GM23338 (cell line): Measurements from ENCODE around the gene OSBPL3. TPM values are rescaled to one million over a fixed set of nuclear protein-coding genes. Genes with fewer than 3 reads are reported as not detected.

Source experiments
- ATAC-seq: fragments of 200-7000 bp; cut with Tn5 transposase; 3 replicates; pipeline ENCODE4 v1.9.1; 2020
- DNase-seq: peaks from one replicate; pipeline ENCODE4 v3.0.0-alpha.2; 2015; ENCODE audit warnings: low spot score
- H2AFZ ChIP-seq: fragments of 200-600 bp; sonication (generic); 2 replicates; pipeline ENCODE4 v1.8.0; 2016; ENCODE audit warnings: antibody characterized with exemption, mild to moderate bottlenecking, moderate library complexity
- H3F3A ChIP-seq: fragments of 200-600 bp; sonication (generic); replicated peaks from 2 replicates; pipeline ENCODE4 v1.8.0; 2017; ENCODE audit warnings: antibody characterized with exemption, mixed run types, low read depth
- H3K27ac ChIP-seq: fragments of 200-600 bp; sonication (generic); 2 replicates; pipeline ENCODE4 v1.6.1; 2016; ENCODE audit warnings: low read depth
- H3K27me3 ChIP-seq: fragments of 200-600 bp; sonication (generic); 2 replicates; pipeline ENCODE4 v1.8.0; 2016; ENCODE audit warnings: mild to moderate bottlenecking, mixed run types, moderate library complexity; ENCODE audit not compliant: insufficient read depth
- H3K36me3 ChIP-seq: fragments of 200-600 bp; sonication (generic); 2 replicates; pipeline ENCODE4 v1.8.0; 2016; ENCODE audit warnings: mild to moderate bottlenecking; ENCODE audit not compliant: insufficient read depth
- H3K4me1 ChIP-seq: fragments of 200-600 bp; sonication (generic); 2 replicates; pipeline ENCODE4 v1.8.0; 2016; ENCODE audit warnings: mild to moderate bottlenecking, moderate library complexity; ENCODE audit not compliant: insufficient read depth
- H3K4me2 ChIP-seq: fragments of 200-600 bp; sonication (generic); 2 replicates; pipeline ENCODE4 v1.7.1; 2017; ENCODE audit warnings: mixed run types
- H3K4me3 ChIP-seq: fragments of 200-600 bp; sonication (generic); 2 replicates; pipeline ENCODE4 v1.6.1; 2016; ENCODE audit warnings: mixed run types
- H3K79me2 ChIP-seq: fragments of 200-600 bp; sonication (generic); replicated peaks from 2 replicates; pipeline ENCODE4 v1.8.0; 2017; ENCODE audit warnings: mild to moderate bottlenecking; ENCODE audit not compliant: insufficient read depth
- H3K9me2 ChIP-seq: fragments of 200-600 bp; sonication (generic); 2 replicates; pipeline ENCODE4 v1.8.0; 2017; ENCODE audit not compliant: insufficient read depth
- H4K20me1 ChIP-seq: fragments of 200-600 bp; sonication (generic); replicated peaks from 2 replicates; pipeline ENCODE4 v1.8.0; 2017; ENCODE audit warnings: mild to moderate bottlenecking; ENCODE audit not compliant: insufficient read depth
- H3K27ac Mint-ChIP-seq: 2 replicates; pipeline ENCODE4 v1.8.0; 2020; ENCODE audit warnings: inconsistent platforms, mild to moderate bottlenecking, moderate library complexity, mixed read lengths
- H3K27me3 Mint-ChIP-seq: 3 replicates; pipeline ENCODE4 v1.8.0; 2022; ENCODE audit warnings: low read depth, mild to moderate bottlenecking, moderate library complexity, mixed read lengths, inconsistent platforms; ENCODE audit not compliant: insufficient read depth, poor library complexity
- H3K36me3 Mint-ChIP-seq: 3 replicates; pipeline ENCODE4 v1.8.0; 2021; ENCODE audit warnings: low read depth, mild to moderate bottlenecking, inconsistent platforms, moderate library complexity, mixed read lengths
- H3K4me1 Mint-ChIP-seq: 3 replicates; pipeline ENCODE4 v1.8.0; 2020; ENCODE audit warnings: mild to moderate bottlenecking, inconsistent platforms, mixed read lengths
- H3K4me3 Mint-ChIP-seq: 3 replicates; pipeline ENCODE4 v1.8.0; 2021; ENCODE audit warnings: moderate library complexity, mild to moderate bottlenecking, inconsistent platforms, mixed read lengths
- H3K9me3 Mint-ChIP-seq: 3 replicates; pipeline ENCODE4 v1.8.0; 2020; ENCODE audit warnings: moderate library complexity, mild to moderate bottlenecking, inconsistent platforms, mixed read lengths
- CREB1 ChIP-seq: fragments of 250-450 bp; sonication (Bioruptor Pico); IDR thresholded peaks from 2 replicates; pipeline ENCODE4 v1.5.0; 2020; ENCODE audit warnings: low read depth, mild to moderate bottlenecking, moderate library complexity
- EZH2 ChIP-seq: fragments of 200-600 bp; sonication (generic); IDR thresholded peaks from one replicate; pipeline ENCODE4 v1.8.0; 2017; ENCODE audit warnings: antibody characterized with exemption, mild to moderate bottlenecking, low read depth; ENCODE audit not compliant: unreplicated experiment
- EZH2phosphoT487 ChIP-seq: fragments of 200-600 bp; sonication (generic); IDR thresholded peaks from one replicate; pipeline ENCODE4 v1.8.1; 2018; ENCODE audit warnings: antibody characterized with exemption; ENCODE audit not compliant: unreplicated experiment
- JUNB ChIP-seq: IDR thresholded peaks from one replicate; pipeline ENCODE4 v1.6.1; 2016; ENCODE audit warnings: antibody characterized with exemption; ENCODE audit not compliant: unreplicated experiment
- POLR2AphosphoS5 ChIP-seq: IDR thresholded peaks from 2 replicates; pipeline ENCODE4 v1.6.1; 2016; ENCODE audit warnings: antibody characterized with exemption, low read depth
- STAT1 ChIP-seq: IDR thresholded peaks from one replicate; pipeline ENCODE4 v1.6.1; 2016; ENCODE audit warnings: antibody characterized with exemption; ENCODE audit not compliant: unreplicated experiment
- ZNF114 ChIP-seq: fragments of 250-450 bp; sonication (Bioruptor Pico); IDR thresholded peaks from 2 replicates; pipeline ENCODE4 v1.5.0; 2020; ENCODE audit warnings: mild to moderate bottlenecking, moderate library complexity
- ZNF331 ChIP-seq: fragments of 250-450 bp; sonication (Bioruptor Pico); IDR thresholded peaks from 2 replicates; pipeline ENCODE4 v1.5.0; 2020; ENCODE audit warnings: low read depth, mild to moderate bottlenecking, moderate library complexity
- polyA plus RNA-seq: library from polyadenylated mRNA; unstranded; fragments of >200 nt; fragmentation: Nextera tagmentation; extraction: Ambion mirVana; gene quantifications from 2 replicates; pipeline ENCODE4 v1.2.1, GENCODE V29; 2016
- total RNA-seq: library from RNA; depleted of rRNA; stranded (reverse); fragments of >200 nt; shearing (Covaris generic); gene quantifications from 2 replicates; pipeline ENCODE4 v1.2.3, GENCODE V29; 2014
- TF ChIP-seq, protein P1 (sequence below): IDR thresholded peaks from one replicate; pipeline ENCODE4 v1.6.1; 2018; ENCODE audit warnings: antibody characterized with exemption; ENCODE audit not compliant: unreplicated experiment
- TF ChIP-seq, protein P2 (sequence below): fragments of 250-450 bp; sonication (Bioruptor Pico); IDR thresholded peaks from 2 replicates; pipeline ENCODE4 v1.5.0; 2020; ENCODE audit warnings: mild to moderate bottlenecking, moderate library complexity
- TF ChIP-seq, protein P3 (sequence below): IDR thresholded peaks from 2 replicates; pipeline ENCODE4 v1.6.1; 2016; ENCODE audit warnings: antibody characterized with exemption

The OSBPL3 gene
- total and polyA plus RNA-seq, 2 experiments from 2014 or later = 7.2 to 15.7 TPM

DNA sequence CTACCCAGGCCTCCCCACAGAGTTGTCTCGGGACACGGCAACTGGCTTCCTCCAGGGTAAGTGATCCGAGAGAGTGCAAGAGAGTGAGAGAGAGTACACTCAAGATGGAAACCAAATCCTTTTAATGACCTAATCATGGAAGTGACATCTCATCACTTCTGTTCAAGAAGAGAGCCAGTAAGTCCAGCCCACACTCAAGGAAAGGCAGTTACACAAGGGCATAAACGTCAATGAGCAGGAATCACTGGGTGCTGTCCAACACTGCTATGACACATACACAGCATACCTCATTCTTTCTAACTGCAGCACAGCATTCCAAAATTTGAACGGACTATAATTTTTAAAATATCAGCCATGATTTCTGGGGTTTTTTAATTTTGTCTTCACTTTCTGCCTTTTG is 29.3 kb upstream of the OSBPL3 start (continued):
- TF ChIP-seq, protein P1, sequence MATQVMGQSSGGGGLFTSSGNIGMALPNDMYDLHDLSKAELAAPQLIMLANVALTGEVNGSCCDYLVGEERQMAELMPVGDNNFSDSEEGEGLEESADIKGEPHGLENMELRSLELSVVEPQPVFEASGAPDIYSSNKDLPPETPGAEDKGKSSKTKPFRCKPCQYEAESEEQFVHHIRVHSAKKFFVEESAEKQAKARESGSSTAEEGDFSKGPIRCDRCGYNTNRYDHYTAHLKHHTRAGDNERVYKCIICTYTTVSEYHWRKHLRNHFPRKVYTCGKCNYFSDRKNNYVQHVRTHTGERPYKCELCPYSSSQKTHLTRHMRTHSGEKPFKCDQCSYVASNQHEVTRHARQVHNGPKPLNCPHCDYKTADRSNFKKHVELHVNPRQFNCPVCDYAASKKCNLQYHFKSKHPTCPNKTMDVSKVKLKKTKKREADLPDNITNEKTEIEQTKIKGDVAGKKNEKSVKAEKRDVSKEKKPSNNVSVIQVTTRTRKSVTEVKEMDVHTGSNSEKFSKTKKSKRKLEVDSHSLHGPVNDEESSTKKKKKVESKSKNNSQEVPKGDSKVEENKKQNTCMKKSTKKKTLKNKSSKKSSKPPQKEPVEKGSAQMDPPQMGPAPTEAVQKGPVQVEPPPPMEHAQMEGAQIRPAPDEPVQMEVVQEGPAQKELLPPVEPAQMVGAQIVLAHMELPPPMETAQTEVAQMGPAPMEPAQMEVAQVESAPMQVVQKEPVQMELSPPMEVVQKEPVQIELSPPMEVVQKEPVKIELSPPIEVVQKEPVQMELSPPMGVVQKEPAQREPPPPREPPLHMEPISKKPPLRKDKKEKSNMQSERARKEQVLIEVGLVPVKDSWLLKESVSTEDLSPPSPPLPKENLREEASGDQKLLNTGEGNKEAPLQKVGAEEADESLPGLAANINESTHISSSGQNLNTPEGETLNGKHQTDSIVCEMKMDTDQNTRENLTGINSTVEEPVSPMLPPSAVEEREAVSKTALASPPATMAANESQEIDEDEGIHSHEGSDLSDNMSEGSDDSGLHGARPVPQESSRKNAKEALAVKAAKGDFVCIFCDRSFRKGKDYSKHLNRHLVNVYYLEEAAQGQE = no peak
- no peak for TF ChIP-seq POLR2AphosphoS5

DNA sequence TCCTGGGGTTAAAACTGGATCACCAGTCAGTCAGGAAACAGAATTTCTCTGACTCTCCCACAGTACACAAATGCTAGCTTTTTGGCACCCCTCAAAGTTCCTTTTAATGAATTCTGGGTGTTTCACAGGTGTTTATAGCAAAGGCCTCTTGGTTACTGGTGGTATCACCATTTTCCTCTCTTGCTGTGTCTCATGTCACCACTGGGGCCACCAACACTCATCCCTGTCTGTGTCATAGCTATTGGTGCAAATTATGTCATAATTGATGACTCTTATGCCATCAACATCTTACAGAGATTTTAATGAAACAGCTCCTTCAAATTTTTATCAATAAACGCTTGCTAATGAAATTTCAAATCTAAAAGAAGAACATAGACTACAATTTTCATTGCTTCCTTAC is 27.7 kb upstream of the OSBPL3 start:
- H3K27me3 ChIP-seq = no peaks in the 10 kb centered on the region
- H4K20me1 ChIP-seq = no peaks in the 10 kb centered on the region
- H3F3A ChIP-seq = no peaks in the 10 kb centered on the region
- H3K27ac ChIP-seq = no peak overlapping the region
- Mint-ChIP-seq H3K9me3 (0 out of 3 replicates have a peak, but pooled peaks cover 6% of the 10 kb centered on the region), H3K36me3 (0 out of 3 replicates have a peak, but pooled peaks cover 4% of the 10 kb centered on the region), H3K27me3 (no peaks in the 10 kb centered on the region), H3K4me3 (no peak overlapping the region), H3K4me1 (peaks cover 17% of the 10 kb centered on the region; the same call in 2 of the 3 replicates), H3K27ac (no peak overlapping the region)
- DNase-seq = no peak
- H3K4me2 ChIP-seq = no peak overlapping the region
- H3K4me1 ChIP-seq = peaks cover 14% of the 10 kb centered on the region
- H3K9me2 ChIP-seq = 0 out of 2 replicates have a peak, but pooled peaks cover 2% of the 10 kb centered on the region
- H3K36me3 ChIP-seq = no peaks in the 10 kb centered on the region
- H3K4me3 ChIP-seq = no peak overlapping the region
- no peak overlapping the region for H2AFZ ChIP-seq
- no peaks in the 10 kb centered on the region for H3K79me2 ChIP-seq
- no peak for ATAC-seq
- TF ChIP-seq, protein P2, sequence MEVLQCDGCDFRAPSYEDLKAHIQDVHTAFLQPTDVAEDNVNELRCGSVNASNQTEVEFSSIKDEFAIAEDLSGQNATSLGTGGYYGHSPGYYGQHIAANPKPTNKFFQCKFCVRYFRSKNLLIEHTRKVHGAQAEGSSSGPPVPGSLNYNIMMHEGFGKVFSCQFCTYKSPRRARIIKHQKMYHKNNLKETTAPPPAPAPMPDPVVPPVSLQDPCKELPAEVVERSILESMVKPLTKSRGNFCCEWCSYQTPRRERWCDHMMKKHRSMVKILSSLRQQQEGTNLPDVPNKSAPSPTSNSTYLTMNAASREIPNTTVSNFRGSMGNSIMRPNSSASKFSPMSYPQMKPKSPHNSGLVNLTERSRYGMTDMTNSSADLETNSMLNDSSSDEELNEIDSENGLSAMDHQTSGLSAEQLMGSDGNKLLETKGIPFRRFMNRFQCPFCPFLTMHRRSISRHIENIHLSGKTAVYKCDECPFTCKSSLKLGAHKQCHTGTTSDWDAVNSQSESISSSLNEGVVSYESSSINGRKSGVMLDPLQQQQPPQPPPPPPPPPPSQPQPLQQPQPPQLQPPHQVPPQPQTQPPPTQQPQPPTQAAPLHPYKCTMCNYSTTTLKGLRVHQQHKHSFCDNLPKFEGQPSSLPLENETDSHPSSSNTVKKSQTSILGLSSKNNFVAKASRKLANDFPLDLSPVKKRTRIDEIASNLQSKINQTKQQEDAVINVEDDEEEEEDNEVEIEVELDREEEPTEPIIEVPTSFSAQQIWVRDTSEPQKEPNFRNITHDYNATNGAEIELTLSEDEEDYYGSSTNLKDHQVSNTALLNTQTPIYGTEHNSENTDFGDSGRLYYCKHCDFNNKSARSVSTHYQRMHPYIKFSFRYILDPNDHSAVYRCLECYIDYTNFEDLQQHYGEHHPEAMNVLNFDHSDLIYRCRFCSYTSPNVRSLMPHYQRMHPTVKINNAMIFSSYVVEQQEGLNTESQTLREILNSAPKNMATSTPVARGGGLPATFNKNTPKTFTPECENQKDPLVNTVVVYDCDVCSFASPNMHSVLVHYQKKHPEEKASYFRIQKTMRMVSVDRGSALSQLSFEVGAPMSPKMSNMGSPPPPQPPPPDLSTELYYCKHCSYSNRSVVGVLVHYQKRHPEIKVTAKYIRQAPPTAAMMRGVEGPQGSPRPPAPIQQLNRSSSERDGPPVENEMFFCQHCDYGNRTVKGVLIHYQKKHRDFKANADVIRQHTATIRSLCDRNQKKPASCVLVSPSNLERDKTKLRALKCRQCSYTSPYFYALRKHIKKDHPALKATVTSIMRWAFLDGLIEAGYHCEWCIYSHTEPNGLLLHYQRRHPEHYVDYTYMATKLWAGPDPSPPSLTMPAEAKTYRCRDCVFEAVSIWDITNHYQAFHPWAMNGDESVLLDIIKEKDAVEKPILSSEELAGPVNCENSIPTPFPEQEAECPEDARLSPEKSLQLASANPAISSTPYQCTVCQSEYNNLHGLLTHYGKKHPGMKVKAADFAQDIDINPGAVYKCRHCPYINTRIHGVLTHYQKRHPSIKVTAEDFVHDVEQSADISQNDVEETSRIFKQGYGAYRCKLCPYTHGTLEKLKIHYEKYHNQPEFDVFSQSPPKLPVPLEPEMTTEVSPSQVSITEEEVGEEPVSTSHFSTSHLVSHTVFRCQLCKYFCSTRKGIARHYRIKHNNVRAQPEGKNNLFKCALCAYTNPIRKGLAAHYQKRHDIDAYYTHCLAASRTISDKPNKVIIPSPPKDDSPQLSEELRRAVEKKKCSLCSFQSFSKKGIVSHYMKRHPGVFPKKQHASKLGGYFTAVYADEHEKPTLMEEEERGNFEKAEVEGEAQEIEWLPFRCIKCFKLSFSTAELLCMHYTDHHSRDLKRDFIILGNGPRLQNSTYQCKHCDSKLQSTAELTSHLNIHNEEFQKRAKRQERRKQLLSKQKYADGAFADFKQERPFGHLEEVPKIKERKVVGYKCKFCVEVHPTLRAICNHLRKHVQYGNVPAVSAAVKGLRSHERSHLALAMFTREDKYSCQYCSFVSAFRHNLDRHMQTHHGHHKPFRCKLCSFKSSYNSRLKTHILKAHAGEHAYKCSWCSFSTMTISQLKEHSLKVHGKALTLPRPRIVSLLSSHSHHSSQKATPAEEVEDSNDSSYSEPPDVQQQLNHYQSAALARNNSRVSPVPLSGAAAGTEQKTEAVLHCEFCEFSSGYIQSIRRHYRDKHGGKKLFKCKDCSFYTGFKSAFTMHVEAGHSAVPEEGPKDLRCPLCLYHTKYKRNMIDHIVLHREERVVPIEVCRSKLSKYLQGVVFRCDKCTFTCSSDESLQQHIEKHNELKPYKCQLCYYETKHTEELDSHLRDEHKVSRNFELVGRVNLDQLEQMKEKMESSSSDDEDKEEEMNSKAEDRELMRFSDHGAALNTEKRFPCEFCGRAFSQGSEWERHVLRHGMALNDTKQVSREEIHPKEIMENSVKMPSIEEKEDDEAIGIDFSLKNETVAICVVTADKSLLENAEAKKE (CRISPR knock-in tag) = no peak
- TF ChIP-seq STAT1 (no peak), CREB1 (CRISPR knock-in tag) (no peak), JUNB (no peak), POLR2AphosphoS5 (no peak), EZH2 (no peak), EZH2phosphoT487 (no peak), ZNF114 (CRISPR knock-in tag) (no peak), ZNF331 (CRISPR knock-in tag) (no peak)
- TF ChIP-seq, protein P3, sequence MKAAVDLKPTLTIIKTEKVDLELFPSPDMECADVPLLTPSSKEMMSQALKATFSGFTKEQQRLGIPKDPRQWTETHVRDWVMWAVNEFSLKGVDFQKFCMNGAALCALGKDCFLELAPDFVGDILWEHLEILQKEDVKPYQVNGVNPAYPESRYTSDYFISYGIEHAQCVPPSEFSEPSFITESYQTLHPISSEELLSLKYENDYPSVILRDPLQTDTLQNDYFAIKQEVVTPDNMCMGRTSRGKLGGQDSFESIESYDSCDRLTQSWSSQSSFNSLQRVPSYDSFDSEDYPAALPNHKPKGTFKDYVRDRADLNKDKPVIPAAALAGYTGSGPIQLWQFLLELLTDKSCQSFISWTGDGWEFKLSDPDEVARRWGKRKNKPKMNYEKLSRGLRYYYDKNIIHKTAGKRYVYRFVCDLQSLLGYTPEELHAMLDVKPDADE = no peak
- TF ChIP-seq, protein P1 = no peak
